ENCODE results near the gene MOB4. TPM values are rescaled to one million over a fixed set of nuclear protein-coding genes. Genes with fewer than 3 reads are reported as not detected.

MOB4 gene
- total and polyA plus RNA-seq, 10 of the 15 experiments (the other 5 are each of a cell fraction or from before 2014, with no cell fraction given), result 13.5 to 44.2 (median 32.4) TPM

- TF ChIP-seq CEBPZ (IDR thresholded peaks at IDR 0.05; ENCODE audit: low read depth, low read length) (no peak), NR2C1 (IDR thresholded peaks at IDR 0.05) (no peak), EGR1 (IDR thresholded peaks at IDR 0.05; ENCODE audit: borderline replicate concordance in 1 of 2, low read depth in 2 of 2, low read length in 2 of 2) (peak in 1 of 2 experiments; percentile 49; a peak in 1 of 3 replicates), SIN3A (IDR thresholded peaks at IDR 0.05; ENCODE audit: low read depth, low read length) (peak; percentile 78), SMAD1 (IDR thresholded peaks at IDR 0.05; ENCODE audit: low read depth, partially characterized antibody) (no peak), BACH1 (IDR thresholded peaks at IDR 0.05; ENCODE audit: borderline replicate concordance) (peak; percentile 21; the same call in 1 of the 2 replicates), MEF2B (IDR thresholded peaks at IDR 0.05; ENCODE audit: partially characterized antibody, poor library complexity, severe bottlenecking) (peak; percentile 9), NR2F1 (conservative IDR thresholded peaks at IDR 0.05) (0 out of 2 replicates have a peak, but pooled peaks have one; percentile 8), CHD2 (IDR thresholded peaks at IDR 0.05; ENCODE audit: borderline replicate concordance, low read depth, low read length) (no peak), ZBTB4 (CRISPR knock-in tag; IDR thresholded peaks at IDR 0.05) (no peak), ATF2 (IDR thresholded peaks at IDR 0.05; ENCODE audit: low read length) (no peak), POLR2AphosphoS5 (IDR thresholded peaks at IDR 0.05; ENCODE audit: low read length) (0 out of 2 replicates have a peak, but pooled peaks have one; percentile 10), TARDBP (IDR thresholded peaks at IDR 0.05; ENCODE audit: borderline replicate concordance) (no peak), CTCF (IDR thresholded peaks at IDR 0.05 in 2 of 3, conservative IDR thresholded peaks at IDR 0.05 in 1 of 3; ENCODE audit: control insufficient read depth in 2 of 3, extremely low read depth in 1 of 3, insufficient read depth in 1 of 3, low read depth in 3 of 3, low read length in 3 of 3) (no peak), PKNOX1 (IDR thresholded peaks at IDR 0.05) (no peak; the same call in 1 of the 2 replicates), DPF2 (IDR thresholded peaks at IDR 0.05) (no peak), EP300 (IDR thresholded peaks at IDR 0.05; ENCODE audit: borderline replicate concordance in 1 of 2, control insufficient read depth in 1 of 2, low read depth in 2 of 2, low read length in 2 of 2) (no peak), SREBF1 (IDR thresholded peaks at IDR 0.05; ENCODE audit: low read length) (0 out of 2 replicates have a peak, but pooled peaks have one; percentile 16)
These were observed 16.8 kb upstream of the MOB4 start (continued) for GRCh38 chr2:197498937-197499593.
